Occipital lobe (tissue), 2 donors: ENCODE data around the gene SMAP1. TPM values are rescaled to one million over a fixed set of nuclear protein-coding genes. Genes with fewer than 3 reads are reported as not detected.

Experiments
- DNase-seq: peaks from one replicate; lab custom pipeline; 2025; lab: John Stamatoyannopoulos, UW
- total RNA-seq: library from RNA; depleted of rRNA; stranded (reverse); fragments of >200 nt; gene quantifications from one replicate; pipeline ENCODE4 v1.2.3, GENCODE V29; 2014

The SMAP1 gene
- total RNA-seq, 1 donor from 2014 or later, result 61.5 TPM

- DNase-seq, result no peak
Measured at GRCh38 chr6:70680396-70680795, 12.7 kb downstream of the SMAP1 start.

- DNase-seq, result no peak
Measured at GRCh38 chr6:70684794-70685493, 17.3 kb downstream of the SMAP1 start.

GRCh38 chr6:70685494-70686180 lies 18.0 kb downstream of the SMAP1 start:
- no peak for DNase-seq

- no peak for DNase-seq
Measured at GRCh38 chr6:70686548-70687133, 19.0 kb downstream of the SMAP1 start.

GRCh38 chr6:70693887-70694286 lies 26.2 kb downstream of the SMAP1 start:
- no peak for DNase-seq

- DNase-seq, result no peak
Measured at GRCh38 chr6:70694371-70694770, 26.7 kb downstream of the SMAP1 start.

- no peak for DNase-seq
Measured at GRCh38 chr6:70700922-70701876, 33.5 kb downstream of the SMAP1 start.

GRCh38 chr6:70705772-70706171 lies 38.1 kb downstream of the SMAP1 start:
- no peak for DNase-seq

GRCh38 chr6:70706491-70707123 lies 38.9 kb downstream of the SMAP1 start:
- DNase-seq, result no peak

GRCh38 chr6:70707893-70708292 lies 40.2 kb downstream of the SMAP1 start:
- no peak for DNase-seq

- no peak for DNase-seq
Measured at GRCh38 chr6:70708448-70708847, 40.8 kb downstream of the SMAP1 start.

GRCh38 chr6:70709826-70710225 lies 42.1 kb downstream of the SMAP1 start:
- no peak for DNase-seq

- DNase-seq, result no peak
Measured at GRCh38 chr6:70714716-70715257, 47.1 kb downstream of the SMAP1 start.

- DNase-seq, result no peak
Measured at GRCh38 chr6:70717038-70717801, 49.5 kb downstream of the SMAP1 start.

GRCh38 chr6:70724524-70724923 lies 56.8 kb downstream of the SMAP1 start:
- no peak for DNase-seq

- DNase-seq, result no peak
Measured at GRCh38 chr6:70725817-70726415, 58.2 kb downstream of the SMAP1 start.

GRCh38 chr6:70734381-70734780 lies 66.7 kb downstream of the SMAP1 start:
- no peak for DNase-seq

GRCh38 chr6:70734979-70735378 lies 67.3 kb downstream of the SMAP1 start:
- DNase-seq, result no peak

- DNase-seq, result no peak
Measured at GRCh38 chr6:70735513-70735912, 67.8 kb downstream of the SMAP1 start.

- no peak for DNase-seq
Measured at GRCh38 chr6:70738028-70738427, 70.3 kb downstream of the SMAP1 start.
